Panc1 (cell line): Measurements from ENCODE around the gene RIPOR3. TPM values are rescaled to one million over a fixed set of nuclear protein-coding genes. Genes with fewer than 3 reads are reported as not detected.

Experiments
- ATAC-seq: fragments of 200-7000 bp; cut with Tn5 transposase; 2 replicates; pipeline ENCODE4 v1.9.1; 2020; ENCODE audit warnings: mild to moderate bottlenecking, moderate library complexity
- BruUV-seq: library from RNA; stranded (reverse); fragments of 400-500 nt; replicated peaks from 2 replicates; lab custom pipeline; 2021; lab: Mats Ljungman, UMichigan
- CTCF ChIA-PET: fragments of 300-600 bp; sonication (Branson Sonifier 250); formaldehyde crosslinking; loops from one replicate; lab custom pipeline; 2022; ENCODE audit warnings: antibody characterized with exemption; lab: Charles Lee
- POLR2A ChIA-PET: fragments of 300-600 bp; sonication (Branson Sonifier 250); formaldehyde crosslinking; loops from one replicate; lab custom pipeline; 2022; ENCODE audit warnings: antibody characterized with exemption; lab: Charles Lee
- DNase-seq: peaks from one replicate; pipeline ENCODE4 v3.0.0-alpha.2; 2010; ENCODE audit warnings: low read depth, low spot score
- H3K27ac ChIP-seq: 2 replicates; pipeline ENCODE4 v1.5.1; 2011; ENCODE audit warnings: mild to moderate bottlenecking, low read length, inconsistent platforms
- H3K27me3 ChIP-seq: fragments of 200-500 bp; sonication (Bioruptor generic); 2 replicates; pipeline ENCODE4 v1.6.0; 2014; ENCODE audit warnings: low read length, inconsistent platforms; ENCODE audit not compliant: control insufficient read depth, insufficient read depth
- H3K36me3 ChIP-seq: fragments of 200-500 bp; sonication (Bioruptor generic); 2 replicates; pipeline ENCODE4 v1.5.1; 2014; ENCODE audit warnings: inconsistent platforms, mild to moderate bottlenecking, low read length, moderate library complexity; ENCODE audit not compliant: control insufficient read depth, insufficient read depth
- H3K4me1 ChIP-seq: 2 replicates; pipeline ENCODE4 v1.5.1; 2011; ENCODE audit warnings: inconsistent platforms, mild to moderate bottlenecking, low read length, moderate library complexity; ENCODE audit not compliant: control insufficient read depth, insufficient read depth
- H3K4me3 ChIP-seq, 2 experiments: 2 replicates each; pipeline ENCODE4 v1.5.1; 2011 to 2012; ENCODE audit warnings: low read depth in 2 of 2, low read length in 2 of 2, mild to moderate bottlenecking in 2 of 2, inconsistent platforms in 1 of 2, moderate library complexity in 1 of 2
- H3K9me3 ChIP-seq: fragments of 200-500 bp; sonication (Bioruptor generic); 2 replicates; pipeline ENCODE4 v1.5.1; 2014; ENCODE audit warnings: low read depth, mild to moderate bottlenecking, inconsistent platforms, low read length, moderate library complexity; ENCODE audit not compliant: control insufficient read depth, insufficient read depth
- POLR2AphosphoS5 ChIP-seq: IDR thresholded peaks from 2 replicates; pipeline ENCODE4 v1.6.1; 2012; ENCODE audit warnings: mild to moderate bottlenecking, low read depth, low read length, moderate library complexity
- SIN3A ChIP-seq: IDR thresholded peaks from 2 replicates; pipeline ENCODE4 v1.6.1; 2012; ENCODE audit warnings: low read depth, mild to moderate bottlenecking, low read length, moderate library complexity, borderline replicate concordance; ENCODE audit not compliant: insufficient read depth
- TCF7L2 ChIP-seq: IDR thresholded peaks from 2 replicates; pipeline ENCODE4 v1.6.1; 2011; ENCODE audit warnings: mild to moderate bottlenecking, low read depth, low read length, inconsistent platforms
- in situ Hi-C: cut with HindIII; loops from 2 replicates; pipeline ENCODE4 v1.10.0; 2016; ENCODE audit warnings: low sequenced_read_pairs, low pct_unique_long_range_greater_than_20kb
- intact Hi-C: fragments of 100-400 bp; cut with micrococcal nuclease; formaldehyde crosslinking; loops from one replicate; pipeline ENCODE4 v1.10.0; 2022; ENCODE audit not compliant: unreplicated experiment
- total RNA-seq: library from RNA; stranded (reverse); gene quantifications from one replicate; pipeline ENCODE4 v1.2.1, GENCODE V29; 2021; ENCODE audit not compliant: unreplicated experiment
- TF ChIP-seq, protein P1 (sequence below), 2 experiments: IDR thresholded peaks; 2 replicates each; pipeline ENCODE4 v1.6.1; 2011 to 2012; ENCODE audit warnings: low read depth in 2 of 2, control low read depth in 1 of 2, low read length in 1 of 2, mild to moderate bottlenecking in 1 of 2, moderate library complexity in 1 of 2; ENCODE audit not compliant: insufficient read depth in 1 of 2
- TF ChIP-seq, protein P2 (sequence below): fragments of 450-650 bp; IDR thresholded peaks from 2 replicates; pipeline ENCODE4 v1.5.1; 2017; ENCODE audit warnings: mild to moderate bottlenecking

Gene RIPOR3
- total RNA-seq, 1 experiment from 2014 or later: 92.5 TPM

DNA sequence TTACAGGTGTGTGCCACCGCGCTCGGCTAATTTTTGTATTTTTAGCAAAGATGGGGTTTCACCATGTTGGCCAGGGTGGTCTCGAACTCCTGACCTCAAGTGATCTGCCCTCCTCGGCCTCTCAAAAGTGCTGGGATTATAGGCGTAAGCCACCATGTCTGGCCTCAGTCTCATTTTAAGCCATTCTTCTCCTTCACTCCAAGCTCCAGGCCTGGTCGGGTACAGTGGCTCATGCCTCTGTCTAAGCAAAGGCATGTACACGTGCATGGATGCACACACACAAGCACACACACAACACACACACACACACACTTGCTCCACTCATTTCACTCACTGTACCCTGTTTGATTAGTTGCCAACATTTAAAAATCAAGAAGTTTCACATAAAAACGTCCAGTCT lies 32.3 kb upstream of the RIPOR3 start:
- Histone ChIP-seq H3K27me3 (no peaks in the 10 kb centered on the region), H3K4me1 (peaks cover 61% of the 10 kb centered on the region), H3K4me3 (no peak overlapping the region), H3K9me3 (no peaks in the 10 kb centered on the region), H3K27ac (peak overlapping the region; percentile 100), H3K36me3 (no peaks in the 10 kb centered on the region)
- intact Hi-C loops (loop anchor here (10.0 kb wide), 1 partner anchor 49 kb away; no protein-coding TSS in a partner anchor), in situ Hi-C loops (no loop called here)
- ChIA-PET POLR2A (interaction anchor here (0.7 kb wide), 1 partner anchor 33 kb away, joined by 6 read pairs; no protein-coding TSS in a partner anchor), CTCF (interaction anchor here (0.7 kb wide), 1 partner anchor 21 kb away, joined by 3 read pairs; no protein-coding TSS in a partner anchor)
- no peak for DNase-seq
- TF ChIP-seq, protein P1, sequence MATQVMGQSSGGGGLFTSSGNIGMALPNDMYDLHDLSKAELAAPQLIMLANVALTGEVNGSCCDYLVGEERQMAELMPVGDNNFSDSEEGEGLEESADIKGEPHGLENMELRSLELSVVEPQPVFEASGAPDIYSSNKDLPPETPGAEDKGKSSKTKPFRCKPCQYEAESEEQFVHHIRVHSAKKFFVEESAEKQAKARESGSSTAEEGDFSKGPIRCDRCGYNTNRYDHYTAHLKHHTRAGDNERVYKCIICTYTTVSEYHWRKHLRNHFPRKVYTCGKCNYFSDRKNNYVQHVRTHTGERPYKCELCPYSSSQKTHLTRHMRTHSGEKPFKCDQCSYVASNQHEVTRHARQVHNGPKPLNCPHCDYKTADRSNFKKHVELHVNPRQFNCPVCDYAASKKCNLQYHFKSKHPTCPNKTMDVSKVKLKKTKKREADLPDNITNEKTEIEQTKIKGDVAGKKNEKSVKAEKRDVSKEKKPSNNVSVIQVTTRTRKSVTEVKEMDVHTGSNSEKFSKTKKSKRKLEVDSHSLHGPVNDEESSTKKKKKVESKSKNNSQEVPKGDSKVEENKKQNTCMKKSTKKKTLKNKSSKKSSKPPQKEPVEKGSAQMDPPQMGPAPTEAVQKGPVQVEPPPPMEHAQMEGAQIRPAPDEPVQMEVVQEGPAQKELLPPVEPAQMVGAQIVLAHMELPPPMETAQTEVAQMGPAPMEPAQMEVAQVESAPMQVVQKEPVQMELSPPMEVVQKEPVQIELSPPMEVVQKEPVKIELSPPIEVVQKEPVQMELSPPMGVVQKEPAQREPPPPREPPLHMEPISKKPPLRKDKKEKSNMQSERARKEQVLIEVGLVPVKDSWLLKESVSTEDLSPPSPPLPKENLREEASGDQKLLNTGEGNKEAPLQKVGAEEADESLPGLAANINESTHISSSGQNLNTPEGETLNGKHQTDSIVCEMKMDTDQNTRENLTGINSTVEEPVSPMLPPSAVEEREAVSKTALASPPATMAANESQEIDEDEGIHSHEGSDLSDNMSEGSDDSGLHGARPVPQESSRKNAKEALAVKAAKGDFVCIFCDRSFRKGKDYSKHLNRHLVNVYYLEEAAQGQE (IDR thresholded peaks at IDR 0.05; ENCODE audit: insufficient read depth in 1 of 2, low read depth in 2 of 2, low read length in 1 of 2): no peak
- TF ChIP-seq, protein P2, sequence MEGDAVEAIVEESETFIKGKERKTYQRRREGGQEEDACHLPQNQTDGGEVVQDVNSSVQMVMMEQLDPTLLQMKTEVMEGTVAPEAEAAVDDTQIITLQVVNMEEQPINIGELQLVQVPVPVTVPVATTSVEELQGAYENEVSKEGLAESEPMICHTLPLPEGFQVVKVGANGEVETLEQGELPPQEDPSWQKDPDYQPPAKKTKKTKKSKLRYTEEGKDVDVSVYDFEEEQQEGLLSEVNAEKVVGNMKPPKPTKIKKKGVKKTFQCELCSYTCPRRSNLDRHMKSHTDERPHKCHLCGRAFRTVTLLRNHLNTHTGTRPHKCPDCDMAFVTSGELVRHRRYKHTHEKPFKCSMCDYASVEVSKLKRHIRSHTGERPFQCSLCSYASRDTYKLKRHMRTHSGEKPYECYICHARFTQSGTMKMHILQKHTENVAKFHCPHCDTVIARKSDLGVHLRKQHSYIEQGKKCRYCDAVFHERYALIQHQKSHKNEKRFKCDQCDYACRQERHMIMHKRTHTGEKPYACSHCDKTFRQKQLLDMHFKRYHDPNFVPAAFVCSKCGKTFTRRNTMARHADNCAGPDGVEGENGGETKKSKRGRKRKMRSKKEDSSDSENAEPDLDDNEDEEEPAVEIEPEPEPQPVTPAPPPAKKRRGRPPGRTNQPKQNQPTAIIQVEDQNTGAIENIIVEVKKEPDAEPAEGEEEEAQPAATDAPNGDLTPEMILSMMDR: no peak
- TF ChIP-seq SIN3A (no peak), TCF7L2 (no peak), POLR2AphosphoS5 (no peak)
- no peak for ATAC-seq
- no TSS peak for BruUV-seq

DNA sequence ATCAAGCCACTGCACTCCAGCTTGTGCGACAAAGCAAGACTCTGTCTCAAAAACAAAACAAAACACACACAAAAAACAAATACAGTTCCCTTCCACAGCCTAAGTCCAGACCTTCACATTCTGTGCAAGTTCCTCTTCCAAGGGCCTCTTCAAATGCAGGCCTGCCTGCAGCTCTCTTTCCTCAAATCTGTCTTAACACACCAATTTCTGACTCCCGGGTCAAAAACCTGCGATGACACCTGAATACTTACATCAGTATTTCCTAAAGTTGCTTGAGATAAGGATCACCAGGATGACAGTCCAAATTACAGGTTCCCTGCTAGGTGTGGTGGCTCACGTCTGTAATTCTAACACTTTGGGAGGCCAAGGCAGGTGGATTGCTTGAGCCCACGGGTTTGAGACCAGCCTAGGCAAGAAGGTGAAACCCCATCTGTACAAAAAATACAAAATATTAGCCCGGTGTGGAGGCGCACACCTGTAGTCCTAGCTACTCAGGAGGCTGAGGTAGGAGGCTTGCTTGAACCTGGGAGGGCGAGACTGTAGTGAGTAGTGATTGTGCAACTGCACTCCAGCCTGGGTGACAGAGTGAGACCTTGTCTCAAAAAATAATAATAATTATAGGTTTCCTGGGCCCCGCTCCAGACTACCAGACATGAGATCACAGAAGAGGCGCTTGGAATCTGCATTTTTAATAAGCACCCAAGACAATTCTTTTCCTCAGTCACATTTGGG lies 31.2 kb upstream of the RIPOR3 start:
- Histone ChIP-seq H3K4me3 (no peak overlapping the region), H3K36me3 (no peaks in the 10 kb centered on the region), H3K4me1 (peaks cover 60% of the 10 kb centered on the region), H3K27ac (peak overlapping the region; percentile 100), H3K27me3 (no peaks in the 10 kb centered on the region), H3K9me3 (no peaks in the 10 kb centered on the region)
- in situ Hi-C loops (no loop called here), intact Hi-C loops (loop anchor here (10.0 kb wide), 1 partner anchor 48 kb away; no protein-coding TSS in a partner anchor)
- no TSS peak for BruUV-seq
- TF ChIP-seq, protein P2: no peak
- no peak for TF ChIP-seq SIN3A
- no peak for TF ChIP-seq TCF7L2
- TF ChIP-seq, protein P1 (IDR thresholded peaks at IDR 0.05; ENCODE audit: insufficient read depth in 1 of 2, low read depth in 2 of 2, low read length in 1 of 2): no peak
- no peak for TF ChIP-seq POLR2AphosphoS5
- DNase-seq (no peak), ATAC-seq (no peak)
- ChIA-PET POLR2A (interaction anchor here (0.6 kb wide), 2 partner anchors 27 to 43 kb away, joined by 3 to 4 read pairs; no protein-coding TSS in a partner anchor), CTCF (interaction anchor here (0.7 kb wide), 1 partner anchor 20 kb away, joined by 3 read pairs; no protein-coding TSS in a partner anchor)
